ENCODE data around the gene TBC1D19. TPM values are rescaled to one million over a fixed set of nuclear protein-coding genes. Genes with fewer than 3 reads are reported as not detected.

The TBC1D19 gene
- polyA plus RNA-seq, 1 experiment: 8.3 TPM

- H3K27me3 ChIP-seq (ENCODE audit: control insufficient read depth, insufficient read depth, low read length): no peaks in the 10 kb centered on the region
- POLR2A ChIA-PET: no interaction called here
- no peaks in the 10 kb centered on the region for H3K36me3 ChIP-seq (ENCODE audit: control insufficient read depth, insufficient read depth, low read length)
- CTCF ChIA-PET: interaction anchor here (0.9 to 1.2 kb wide), 2 partner anchors 9 to 223 kb away, joined by 3 read pairs; no protein-coding TSS in a partner anchor
- H3K4me3 ChIP-seq (ENCODE audit: low read depth, low read length): no peak overlapping the region
- no peak for DNase-seq (ENCODE audit: low read depth)
- TF ChIP-seq CTCF (IDR thresholded peaks at IDR 0.05; ENCODE audit: insufficient read depth, low read depth, low read length): no peak
Measured at GRCh38 chr4:26786916-26787315, 203.0 kb downstream of the TBC1D19 start.

DNA sequence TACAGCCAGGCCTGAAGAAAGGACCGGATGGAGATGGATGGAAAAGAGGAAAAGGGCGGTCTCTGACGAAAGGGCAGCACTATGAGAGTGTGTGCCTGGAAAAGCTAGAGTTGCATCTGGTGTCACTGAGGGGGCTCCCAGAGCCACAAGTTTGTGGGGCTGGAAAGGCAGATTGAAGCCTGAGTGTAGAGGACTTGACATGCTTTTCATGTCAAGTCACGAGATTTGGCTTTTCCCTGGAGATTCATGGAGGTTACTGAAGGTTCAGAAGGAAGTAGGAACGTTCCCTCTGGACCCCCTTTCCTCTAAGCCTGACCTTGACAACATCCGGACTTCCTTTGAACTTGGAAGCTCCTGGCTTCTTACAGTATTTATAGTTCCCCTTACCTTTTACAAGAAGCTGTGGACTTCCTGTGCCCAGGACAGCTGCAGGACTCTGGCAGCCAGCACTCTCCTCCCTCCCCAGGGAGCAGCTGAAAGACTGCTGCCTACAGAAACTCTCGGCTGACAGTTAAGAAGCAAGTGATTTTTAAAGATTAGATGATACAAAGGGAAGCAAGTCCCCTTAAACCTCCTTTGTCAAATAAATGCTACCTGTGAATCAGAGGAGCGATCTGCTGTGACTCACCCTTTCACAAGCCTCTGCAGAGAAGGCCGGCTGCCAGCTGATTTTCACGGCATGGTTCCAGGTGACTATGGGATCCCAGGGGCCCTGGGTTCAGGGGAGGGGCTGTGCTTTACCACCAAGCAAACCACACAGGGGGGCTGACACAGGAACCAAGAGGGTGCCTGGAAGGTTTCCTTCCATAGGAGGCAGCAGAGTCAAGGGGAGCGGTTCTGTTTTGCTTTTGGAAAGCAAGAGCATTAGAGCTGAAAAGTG is 203.8 kb downstream of the TBC1D19 start:
- Histone ChIP-seq H3K36me3 (ENCODE audit: control insufficient read depth, insufficient read depth, low read length) (no peaks in the 10 kb centered on the region), H3K4me3 (ENCODE audit: low read depth, low read length) (no peak overlapping the region), H3K27me3 (ENCODE audit: control insufficient read depth, insufficient read depth, low read length) (no peaks in the 10 kb centered on the region)
- no peak for DNase-seq (ENCODE audit: low read depth)
- 0 out of 2 replicates have a peak, but pooled peaks have one; percentile 24 for TF ChIP-seq CTCF (IDR thresholded peaks at IDR 0.05; ENCODE audit: insufficient read depth, low read depth, low read length)
- CTCF ChIA-PET: interaction anchor here (1.2 kb wide), 1 partner anchor 8 kb away, joined by 3 read pairs; no protein-coding TSS in a partner anchor
- POLR2A ChIA-PET: no interaction called here

GRCh38 chr4:26788341-26788733 is 204.5 kb downstream of the TBC1D19 start:
- POLR2A ChIA-PET: no interaction called here

DNA sequence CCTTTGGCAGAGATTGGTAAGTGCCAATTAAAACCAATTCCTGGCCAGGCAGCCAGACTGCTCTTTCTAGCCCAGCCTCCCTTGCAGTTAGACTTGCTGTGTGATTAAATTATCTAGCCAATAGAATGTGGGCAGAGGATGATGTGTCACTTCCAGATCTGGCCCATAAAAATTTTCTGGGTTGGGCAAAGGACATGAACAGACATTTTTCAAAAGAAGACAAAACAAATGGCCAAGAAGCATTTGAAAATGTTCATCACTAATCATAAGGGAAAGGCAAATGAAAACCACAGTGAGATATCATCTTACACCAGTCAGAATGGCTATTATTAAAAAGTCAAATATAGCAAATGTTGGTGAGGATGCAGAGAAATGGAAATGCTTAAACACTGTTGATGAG is 205.3 kb downstream of the TBC1D19 start:
- CTCF ChIA-PET: no interaction called here

More at GRCh38 chr4:26788341-26788733, 204.5 kb downstream of the TBC1D19 start:
- no peak for TF ChIP-seq CTCF (IDR thresholded peaks at IDR 0.05; ENCODE audit: insufficient read depth, low read depth, low read length)
- no peaks in the 10 kb centered on the region for H3K36me3 ChIP-seq (ENCODE audit: control insufficient read depth, insufficient read depth, low read length)
- CTCF ChIA-PET: no interaction called here
- DNase-seq (ENCODE audit: low read depth): no peak
- H3K4me3 ChIP-seq (ENCODE audit: low read depth, low read length): no peak overlapping the region
- no peaks in the 10 kb centered on the region for H3K27me3 ChIP-seq (ENCODE audit: control insufficient read depth, insufficient read depth, low read length)

More for the DNA sequence above, 205.3 kb downstream of the TBC1D19 start:
- no peaks in the 10 kb centered on the region for H3K27me3 ChIP-seq (ENCODE audit: control insufficient read depth, insufficient read depth, low read length)
- no peak for TF ChIP-seq CTCF (IDR thresholded peaks at IDR 0.05; ENCODE audit: insufficient read depth, low read depth, low read length)
- POLR2A ChIA-PET: no interaction called here
- no peak overlapping the region for H3K4me3 ChIP-seq (ENCODE audit: low read depth, low read length)
- DNase-seq (ENCODE audit: low read depth): no peak
- no peaks in the 10 kb centered on the region for H3K36me3 ChIP-seq (ENCODE audit: control insufficient read depth, insufficient read depth, low read length)
